Measurements from ENCODE around the gene RPGRIP1. TPM values are rescaled to one million over a fixed set of nuclear protein-coding genes. Genes with fewer than 3 reads are reported as not detected.
"Not testable (repeated sequence)": the region's sequence is repeated elsewhere in the genome, so short reads cannot be mapped to it uniquely, and the experiment has no call there.

Gene RPGRIP1
- total RNA-seq = not detected

DNA sequence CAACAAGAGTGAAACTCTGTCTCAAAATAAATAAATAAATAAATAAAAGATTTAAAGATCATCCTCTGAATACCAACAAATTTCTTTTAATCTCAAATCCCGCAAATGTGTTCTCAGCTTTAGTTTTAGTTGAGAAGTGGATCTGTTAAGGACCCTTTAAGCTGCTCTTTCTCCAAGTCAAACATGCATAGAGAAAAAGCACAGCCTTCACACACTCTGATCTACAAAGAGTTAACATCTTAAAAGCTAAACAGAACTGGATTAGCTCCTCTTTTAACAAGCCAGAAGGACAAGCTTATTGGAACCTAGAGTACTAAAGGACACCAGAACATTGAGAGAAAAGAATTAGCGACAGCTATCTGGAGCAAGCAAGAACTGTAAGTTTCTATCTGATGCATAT, at the start of gene RPGRIP1:
Gene RPGRIP1, plus strand, starts transcription at position 301 of the 400 bp plus-strand sequence. CDS start 7,894 bp downstream, outside the sequence.
- no peak for FAIRE-seq
- no peak for DNase-seq (ENCODE audit: low spot score in 2 of 2)

DNA sequence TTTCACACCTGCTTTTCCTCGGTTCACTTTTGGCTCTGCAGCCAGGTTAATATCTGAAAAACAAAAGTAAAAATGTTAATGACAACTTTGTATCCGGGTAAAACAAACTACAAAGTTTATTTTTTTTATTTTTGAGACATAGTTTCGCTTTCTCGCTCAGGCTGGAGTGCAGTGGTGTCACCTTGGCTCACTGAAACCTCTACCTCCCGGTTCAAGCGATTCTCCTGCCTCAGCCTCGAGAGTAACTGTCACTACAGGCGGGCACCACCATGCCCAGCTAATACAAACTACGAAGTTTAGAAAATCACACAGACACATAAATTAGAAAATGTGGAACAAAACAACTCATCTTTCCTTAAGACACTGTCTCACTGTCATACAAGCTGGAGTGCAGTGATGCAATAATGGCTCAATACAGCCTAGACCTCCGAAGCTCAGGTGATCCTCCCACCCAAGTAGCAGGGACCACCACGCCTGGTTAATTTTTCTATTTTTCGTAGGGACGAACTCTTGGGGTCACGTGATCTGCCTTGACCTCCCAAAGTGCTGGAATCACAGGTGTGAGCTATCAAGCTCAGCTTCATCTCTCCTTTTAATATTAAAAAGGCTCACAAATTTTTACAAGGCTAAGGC, 48.7 kb upstream of the RPGRIP1 start:
- DNase-seq (ENCODE audit: low spot score in 2 of 2) = no peak
- FAIRE-seq = no peak

- FAIRE-seq (no peak), DNase-seq (ENCODE audit: low spot score in 2 of 2) (no peak)
These were observed 46.3 kb upstream of the RPGRIP1 start for GRCh38 chr14:21233457-21234076.

- no peak for FAIRE-seq
These were observed 45.8 kb upstream of the RPGRIP1 start for GRCh38 chr14:21234112-21234511.

GRCh38 chr14:21236948-21237797, 42.7 kb upstream of the RPGRIP1 start:
- FAIRE-seq (no peak), DNase-seq (ENCODE audit: low spot score in 2 of 2) (no peak)

More at GRCh38 chr14:21234112-21234511, 45.8 kb upstream of the RPGRIP1 start:
- DNase-seq (ENCODE audit: low spot score in 2 of 2) = no peak

DNA sequence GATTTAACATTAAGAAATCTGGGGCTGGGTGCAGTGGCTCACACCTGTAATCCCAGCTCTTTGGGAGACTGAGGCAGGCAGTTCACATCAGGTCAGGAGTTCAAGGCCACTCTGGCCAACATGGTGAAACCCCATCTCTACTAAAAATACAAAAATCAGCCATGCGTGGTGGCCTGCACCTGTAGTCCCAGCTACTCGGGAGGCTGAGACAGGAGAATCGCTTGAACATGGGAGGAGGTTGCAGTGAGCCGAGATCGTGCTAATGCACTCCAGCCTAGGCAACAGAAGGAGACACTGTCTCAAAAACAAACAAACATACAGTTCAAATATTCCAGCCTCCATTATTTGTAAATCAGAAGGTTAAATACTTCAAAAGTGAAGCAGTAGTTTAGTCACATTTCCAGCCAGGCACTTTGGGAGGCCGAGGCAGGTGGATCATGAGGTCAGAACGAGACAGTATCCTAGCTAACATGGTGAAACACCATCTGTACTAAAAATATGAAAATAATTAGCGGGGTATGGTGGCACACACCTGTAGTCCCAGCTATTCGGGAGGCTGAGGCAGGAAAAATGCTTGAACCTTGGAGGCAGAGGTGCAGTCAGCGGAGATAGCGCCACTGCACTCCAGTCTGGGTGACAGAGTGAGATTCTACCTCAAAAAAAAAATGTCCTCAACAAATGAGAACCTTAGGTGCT, 40.9 kb upstream of the RPGRIP1 start:
- no peak for DNase-seq (ENCODE audit: low spot score in 2 of 2)
- FAIRE-seq = no peak

GRCh38 chr14:21240417-21240816, 39.5 kb upstream of the RPGRIP1 start:
- no peak for FAIRE-seq
- no peak for DNase-seq (ENCODE audit: low spot score in 2 of 2)

GRCh38 chr14:21241218-21241819, 38.6 kb upstream of the RPGRIP1 start:
- FAIRE-seq = no peak
- DNase-seq (ENCODE audit: low spot score in 2 of 2) = no peak

DNA sequence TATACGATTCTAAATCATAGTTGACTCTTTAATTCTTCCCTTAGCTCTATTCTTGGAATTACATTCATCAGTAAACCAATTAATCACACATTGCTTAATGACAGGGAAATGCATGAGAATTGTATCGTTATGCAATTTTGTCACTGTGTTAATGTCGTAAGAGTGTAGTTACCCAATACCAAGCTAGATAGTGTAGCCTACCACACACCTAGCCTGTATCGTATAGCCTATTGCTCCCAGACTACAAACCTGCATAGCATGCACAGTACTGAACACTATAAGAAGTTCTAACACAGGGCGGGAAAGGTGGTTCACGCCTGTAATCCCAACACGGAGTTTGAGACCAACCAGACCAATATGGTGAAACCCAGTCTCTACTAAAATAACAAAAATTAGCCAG, 35.3 kb upstream of the RPGRIP1 start:
- DNase-seq (ENCODE audit: low spot score in 2 of 2) (no peak), FAIRE-seq (no peak)

GRCh38 chr14:21245813-21246212, 34.1 kb upstream of the RPGRIP1 start:
- DNase-seq (ENCODE audit: low spot score in 2 of 2) = no peak
- no peak for FAIRE-seq

DNA sequence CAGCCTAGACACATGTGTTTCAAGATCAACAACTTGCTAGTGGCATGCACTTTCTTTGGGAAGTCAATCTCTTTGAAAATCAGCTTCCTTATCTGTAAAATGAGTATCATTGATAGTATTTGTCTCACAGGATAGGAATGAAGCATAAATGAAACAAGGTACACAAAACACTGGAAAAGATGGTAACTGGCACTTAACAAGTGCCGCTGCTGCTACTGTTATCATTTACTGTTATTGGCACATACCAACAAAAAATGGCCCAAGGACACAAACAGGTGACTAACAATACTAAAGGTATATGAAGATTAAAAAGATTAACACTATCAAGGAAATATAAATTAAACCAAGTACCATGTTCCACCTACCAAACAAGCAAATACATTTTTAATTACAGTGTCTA, 31.5 kb upstream of the RPGRIP1 start:
- DNase-seq (ENCODE audit: low spot score in 2 of 2) (no peak), FAIRE-seq (no peak)

GRCh38 chr14:21248739-21249411, 31.0 kb upstream of the RPGRIP1 start:
- FAIRE-seq = no peak
- no peak for DNase-seq (ENCODE audit: low spot score in 2 of 2)

DNA sequence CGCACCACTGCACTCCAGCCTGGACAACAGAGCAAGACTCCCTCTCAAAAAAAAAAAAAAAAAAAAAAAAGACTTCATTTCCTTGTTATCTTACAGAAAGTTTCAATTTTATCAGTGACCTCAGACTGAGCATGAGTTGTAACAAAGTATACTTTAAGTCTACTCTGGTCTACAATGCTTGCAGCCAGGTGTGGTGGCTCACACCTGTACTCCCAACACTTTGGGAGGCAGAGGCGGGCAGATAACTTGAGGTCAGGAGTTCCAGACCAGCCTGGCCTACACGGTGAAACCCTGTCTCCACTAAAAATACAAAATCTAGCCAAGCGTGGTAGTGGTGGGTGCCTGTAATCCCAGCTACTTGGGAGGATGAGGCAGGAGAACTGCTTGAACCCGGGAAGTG, 28.7 kb upstream of the RPGRIP1 start:
- FAIRE-seq = no peak
- DNase-seq (ENCODE audit: low spot score in 2 of 2) = no peak

GRCh38 chr14:21252149-21252548, 27.7 kb upstream of the RPGRIP1 start:
- no peak for DNase-seq (ENCODE audit: low spot score in 2 of 2)
- FAIRE-seq = no peak

DNA sequence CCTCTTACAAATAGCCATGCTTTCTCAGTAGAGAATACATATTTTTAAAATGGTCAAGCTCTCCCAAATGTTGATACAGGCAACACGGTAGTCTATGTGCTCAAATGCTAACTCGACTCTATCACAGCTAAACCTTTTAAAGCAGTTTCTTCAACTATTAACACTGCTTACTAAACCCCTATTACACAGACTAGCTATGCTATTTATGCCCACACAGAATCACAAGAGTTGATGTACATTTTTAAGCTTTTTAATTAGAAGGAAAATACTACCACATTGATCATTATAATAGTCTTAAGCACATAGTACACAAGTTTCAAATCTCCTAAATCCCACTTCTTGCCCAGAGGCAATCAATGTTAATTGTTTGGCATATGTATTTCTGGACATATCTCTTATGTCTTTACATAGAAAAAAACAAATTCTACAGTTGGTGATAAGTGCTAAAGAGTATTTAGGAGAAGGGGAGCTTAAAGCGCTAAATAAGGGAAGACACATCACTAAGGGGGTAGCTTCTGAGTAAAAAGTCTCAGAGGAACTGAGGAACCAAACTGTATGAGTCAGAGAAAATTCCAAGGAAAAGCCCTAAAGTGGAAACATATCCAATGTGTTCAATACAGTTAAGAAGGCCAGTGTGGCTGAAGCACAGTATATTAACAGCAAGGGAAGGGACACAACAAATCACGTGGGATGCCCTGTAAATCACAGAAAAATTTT, 24.3 kb upstream of the RPGRIP1 start:
- DNase-seq (ENCODE audit: low spot score in 2 of 2) = no peak
- FAIRE-seq = no peak

GRCh38 chr14:21256102-21256447, 23.8 kb upstream of the RPGRIP1 start:
- DNase-seq (ENCODE audit: low spot score in 2 of 2); FAIRE-seq: not testable (repeated sequence)

GRCh38 chr14:21256539-21257393, 23.1 kb upstream of the RPGRIP1 start:
- FAIRE-seq (no peak), DNase-seq (ENCODE audit: low spot score in 2 of 2) (no peak)

DNA sequence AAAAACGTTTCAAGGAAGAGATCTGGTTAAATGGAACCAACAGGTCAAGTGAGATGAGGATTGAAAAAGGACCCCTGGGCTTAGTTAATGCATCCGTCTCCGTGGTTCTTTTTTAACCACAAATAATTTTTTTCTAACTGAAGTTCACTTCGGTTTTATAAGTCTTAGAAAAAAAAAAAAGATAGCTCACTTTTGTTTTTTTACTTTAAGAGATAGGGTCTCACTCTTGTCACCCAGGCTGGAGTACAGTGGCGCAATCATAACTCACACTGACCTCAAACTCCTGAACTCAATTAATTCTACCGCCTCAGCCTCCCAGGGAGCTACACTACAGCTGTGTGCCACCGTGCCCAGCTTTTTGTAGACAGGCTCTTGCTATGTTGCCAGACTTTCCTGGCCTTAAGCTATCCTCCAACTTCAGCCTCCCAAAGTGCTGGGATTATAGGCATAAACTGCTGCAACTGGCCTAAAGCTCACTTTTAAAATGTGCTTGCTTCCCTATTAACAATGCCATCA, 22.4 kb upstream of the RPGRIP1 start:
- DNase-seq (ENCODE audit: low spot score in 2 of 2) = no peak
- no peak for FAIRE-seq

Data from frontal cortex (tissue), 4 donors.